Prostate gland (tissue), 2 donors: ENCODE measurements around the gene GRID1. TPM values are rescaled to one million over a fixed set of nuclear protein-coding genes. Genes with fewer than 3 reads are reported as not detected.

ENCODE experiments used
- DNase-seq: peaks from one replicate; pipeline ENCODE4 v3.0.0-alpha.2; 2019; ENCODE audit warnings: low spot score
- H3K27ac ChIP-seq, 2 donors: fragments of 200-600 bp; sonication (generic); 2 replicates each; pipeline ENCODE4 v1.5.1; 2017 to 2019
- H3K27me3 ChIP-seq: fragments of 200-600 bp; sonication (generic); replicated peaks from 2 replicates; pipeline ENCODE4 v1.5.1; 2019; ENCODE audit not compliant: insufficient read depth
- H3K36me3 ChIP-seq, 2 donors: fragments of 200-600 bp; sonication (generic); 1 replicate in 1 of 2; 2 replicates in 1 of 2; pipeline versions ENCODE4 v1.5.1 to v1.8.1; 2017 to 2019
- H3K4me1 ChIP-seq: fragments of 200-600 bp; sonication (generic); replicated peaks from 2 replicates; pipeline ENCODE4 v1.5.1; 2019
- H3K4me3 ChIP-seq, 2 donors: fragments of 200-600 bp; sonication (generic); 2 replicates each; pipeline ENCODE4 v1.5.1; 2017 to 2019
- H3K9me3 ChIP-seq: fragments of 200-600 bp; sonication (generic); 2 replicates; pipeline ENCODE4 v1.5.1; 2017
- POLR2A ChIP-seq: fragments of 450-650 bp; IDR thresholded peaks from one replicate; pipeline ENCODE4 v1.6.1; 2016; ENCODE audit warnings: antibody characterized with exemption, mild to moderate bottlenecking
- POLR2AphosphoS5 ChIP-seq: sonication (generic); formaldehyde crosslinking; IDR thresholded peaks from one replicate; pipeline ENCODE4 v1.6.1; 2017; ENCODE audit warnings: antibody characterized with exemption
- WGBS: methylation state at CpG from one replicate; pipeline ENCODE4 v1.1.5; 2018; 5-methylcytosine and 5-hydroxymethylcytosine counted together
- intact Hi-C: fragments of 100-400 bp; cut with DNase I; formaldehyde crosslinking; loops from one replicate; pipeline ENCODE4 v1.14.2; 2022
- total RNA-seq, 2 donors: library from RNA; depleted of rRNA; stranded (reverse); fragments of >200 nt; gene quantifications; one replicate each; pipeline ENCODE4 v1.1.0, GENCODE V29; 2016
- TF ChIP-seq, protein P1 (sequence below), 4 experiments: fragments of 200-600 bp in 2 of 4; fragments of 450-650 bp in 2 of 4; sonication (generic) in 2 of 4; IDR thresholded peaks; 1 replicate in 3 of 4; 2 replicates in 1 of 4; pipeline ENCODE4 v1.5.1; 2016 to 2019; ENCODE audit warnings: antibody characterized with exemption in 4 of 4, mild to moderate bottlenecking in 2 of 4, moderate library complexity in 2 of 4

The GRID1 gene
- total RNA-seq, 2 donors from 2014 or later: 1.0 to 10.0 TPM

- H3K27me3 ChIP-seq: no peaks in the 10 kb centered on the region
- no peak for DNase-seq
- TF ChIP-seq POLR2A (no peak), POLR2AphosphoS5 (no peak)
- TF ChIP-seq, protein P1, sequence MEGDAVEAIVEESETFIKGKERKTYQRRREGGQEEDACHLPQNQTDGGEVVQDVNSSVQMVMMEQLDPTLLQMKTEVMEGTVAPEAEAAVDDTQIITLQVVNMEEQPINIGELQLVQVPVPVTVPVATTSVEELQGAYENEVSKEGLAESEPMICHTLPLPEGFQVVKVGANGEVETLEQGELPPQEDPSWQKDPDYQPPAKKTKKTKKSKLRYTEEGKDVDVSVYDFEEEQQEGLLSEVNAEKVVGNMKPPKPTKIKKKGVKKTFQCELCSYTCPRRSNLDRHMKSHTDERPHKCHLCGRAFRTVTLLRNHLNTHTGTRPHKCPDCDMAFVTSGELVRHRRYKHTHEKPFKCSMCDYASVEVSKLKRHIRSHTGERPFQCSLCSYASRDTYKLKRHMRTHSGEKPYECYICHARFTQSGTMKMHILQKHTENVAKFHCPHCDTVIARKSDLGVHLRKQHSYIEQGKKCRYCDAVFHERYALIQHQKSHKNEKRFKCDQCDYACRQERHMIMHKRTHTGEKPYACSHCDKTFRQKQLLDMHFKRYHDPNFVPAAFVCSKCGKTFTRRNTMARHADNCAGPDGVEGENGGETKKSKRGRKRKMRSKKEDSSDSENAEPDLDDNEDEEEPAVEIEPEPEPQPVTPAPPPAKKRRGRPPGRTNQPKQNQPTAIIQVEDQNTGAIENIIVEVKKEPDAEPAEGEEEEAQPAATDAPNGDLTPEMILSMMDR (IDR thresholded peaks at IDR 0.05): no peak
- no peaks in the 10 kb centered on the region for H3K36me3 ChIP-seq
- intact Hi-C loops: no loop called here
- no peaks in the 10 kb centered on the region for H3K4me1 ChIP-seq
- 67% methylated on average over 8 of the region's 8 CpGs for WGBS
- no peaks in the 10 kb centered on the region for H3K9me3 ChIP-seq
- H3K27ac ChIP-seq: no peak overlapping the region
- no peak overlapping the region for H3K4me3 ChIP-seq
These were observed 142.1 kb downstream of the GRID1 start for GRCh38 chr10:86224354-86225102.

GRCh38 chr10:86223256-86223655 lies 143.3 kb downstream of the GRID1 start:
- TF ChIP-seq POLR2AphosphoS5 (no peak), POLR2A (no peak)
- TF ChIP-seq, protein P1 (IDR thresholded peaks at IDR 0.05): no peak
- intact Hi-C loops: no loop called here
- DNase-seq: no peak
- Histone ChIP-seq H3K36me3 (no peaks in the 10 kb centered on the region), H3K9me3 (no peaks in the 10 kb centered on the region), H3K4me3 (no peak overlapping the region), H3K27me3 (no peaks in the 10 kb centered on the region), H3K27ac (no peak overlapping the region), H3K4me1 (no peaks in the 10 kb centered on the region)
- 90% methylated on average over 3 of the region's 3 CpGs for WGBS

DNA sequence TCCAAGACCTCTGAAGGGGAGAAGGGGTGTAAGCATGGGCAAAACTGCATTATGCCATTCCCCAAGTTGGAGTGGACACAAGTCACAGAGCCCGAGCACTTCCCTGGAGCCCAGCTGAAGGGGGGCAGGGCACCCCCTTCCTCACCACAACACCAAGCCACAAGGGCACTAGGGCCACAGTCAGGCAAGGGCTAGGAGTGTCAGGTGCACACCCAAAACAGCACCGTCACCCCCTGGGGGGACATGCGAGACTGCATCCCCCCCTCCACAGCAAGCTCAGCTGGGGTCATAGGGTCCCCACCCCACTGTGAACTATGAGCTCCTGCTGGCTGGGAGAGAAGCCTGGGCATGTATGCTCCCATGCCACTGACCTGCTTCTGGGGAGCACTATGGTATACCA lies 143.9 kb downstream of the GRID1 start:
- Histone ChIP-seq H3K27me3 (no peaks in the 10 kb centered on the region), H3K9me3 (no peaks in the 10 kb centered on the region), H3K4me3 (no peak overlapping the region), H3K27ac (no peak overlapping the region), H3K36me3 (no peaks in the 10 kb centered on the region), H3K4me1 (no peaks in the 10 kb centered on the region)
- intact Hi-C loops: no loop called here
- whole genome bisulfite sequencing: 85% methylated on average over 3 of the region's 3 CpGs
- TF ChIP-seq POLR2A (no peak), POLR2AphosphoS5 (no peak)
- TF ChIP-seq, protein P1 (IDR thresholded peaks at IDR 0.05): no peak
- DNase-seq: no peak

- intact Hi-C loops: no loop called here
- WGBS: 87% methylated on average over 4 of the region's 4 CpGs
- TF ChIP-seq POLR2A (no peak), POLR2AphosphoS5 (no peak)
- TF ChIP-seq, protein P1 (IDR thresholded peaks at IDR 0.05): no peak
- DNase-seq: no peak
- H3K27me3 ChIP-seq: no peaks in the 10 kb centered on the region
- H3K9me3 ChIP-seq: no peaks in the 10 kb centered on the region
- no peak overlapping the region for H3K4me3 ChIP-seq
- H3K36me3 ChIP-seq: no peaks in the 10 kb centered on the region
- no peaks in the 10 kb centered on the region for H3K4me1 ChIP-seq
- H3K27ac ChIP-seq: no peak overlapping the region
These were observed 144.3 kb downstream of the GRID1 start for GRCh38 chr10:86222336-86222650.
